T-helper 1 cell treated with Interleukin-12 subunit alpha and Interleukin-12 subunit beta and Interleukin-4 antibody, amounts not matched to agents 30 ng/mL and 1 ng/mL, for 36 hours (primary cell): ENCODE data around the gene NXNL1. TPM values are rescaled to one million over a fixed set of nuclear protein-coding genes. Genes with fewer than 3 reads are reported as not detected.
"Not testable (repeated sequence)": the region's sequence is repeated elsewhere in the genome, so short reads cannot be mapped to it uniquely, and the experiment has no call there.

Experiments
- intact Hi-C: fragments of 100-400 bp; cut with micrococcal nuclease; formaldehyde crosslinking; loops from one replicate; pipeline ENCODE4 v1.15.1; 2024
- total RNA-seq: library from RNA; stranded (reverse); gene quantifications from 2 replicates; pipeline ENCODE4 v1.2.3, GENCODE V29; 2022

The NXNL1 gene
- total RNA-seq, 1 donor from 2014 or later, result not detected

DNA sequence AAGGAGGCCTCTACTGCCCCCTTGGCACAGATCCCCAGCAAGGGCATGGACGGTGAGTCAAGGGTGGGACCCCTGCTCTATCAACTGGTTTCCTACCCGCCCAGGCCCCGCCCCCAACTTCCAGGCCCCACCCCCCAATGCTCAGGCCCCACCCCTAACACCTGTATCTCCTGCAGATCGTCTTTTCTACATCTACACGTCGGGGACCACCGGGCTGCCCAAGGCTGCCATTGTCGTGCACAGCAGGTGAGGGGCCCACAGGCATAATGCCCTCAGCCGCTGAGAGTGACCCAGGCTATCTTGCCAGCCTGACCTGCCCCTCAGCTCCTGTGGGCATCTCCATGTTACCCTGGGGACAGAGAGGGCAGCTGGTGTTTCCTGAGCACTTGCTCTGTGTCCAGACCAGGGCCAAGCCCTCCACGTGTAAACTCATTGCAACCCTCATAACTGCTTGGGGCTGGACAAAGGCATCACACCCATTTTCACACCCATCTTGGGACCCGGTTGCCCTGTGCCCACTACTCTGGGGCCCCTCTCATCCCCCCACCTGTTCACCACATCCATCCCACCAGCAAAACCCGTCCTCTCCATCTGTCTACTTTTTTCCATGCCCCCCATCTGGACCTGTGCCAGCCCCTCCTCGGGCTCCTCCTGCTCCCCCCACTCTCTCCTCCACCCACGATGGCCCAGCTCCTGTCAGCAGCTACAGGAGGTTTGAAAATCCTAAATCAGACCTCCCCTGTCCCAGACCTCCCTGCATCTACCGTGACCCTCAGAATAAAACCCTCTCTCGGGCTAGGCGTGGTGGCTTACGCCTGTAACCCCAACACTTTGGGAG lies 26.8 kb upstream of the NXNL1 start:
- intact Hi-C loops, result loop anchor here (2.0 kb wide), 1 partner anchor 17 kb away; the partner anchor contains the start of gene SLC27A1

GRCh38 chr19:17486545-17487240 lies 26.0 kb upstream of the NXNL1 start:
- intact Hi-C loops, result no loop called here

GRCh38 chr19:17484520-17485185 lies 23.9 kb upstream of the NXNL1 start:
- intact Hi-C loops, result no loop called here

DNA sequence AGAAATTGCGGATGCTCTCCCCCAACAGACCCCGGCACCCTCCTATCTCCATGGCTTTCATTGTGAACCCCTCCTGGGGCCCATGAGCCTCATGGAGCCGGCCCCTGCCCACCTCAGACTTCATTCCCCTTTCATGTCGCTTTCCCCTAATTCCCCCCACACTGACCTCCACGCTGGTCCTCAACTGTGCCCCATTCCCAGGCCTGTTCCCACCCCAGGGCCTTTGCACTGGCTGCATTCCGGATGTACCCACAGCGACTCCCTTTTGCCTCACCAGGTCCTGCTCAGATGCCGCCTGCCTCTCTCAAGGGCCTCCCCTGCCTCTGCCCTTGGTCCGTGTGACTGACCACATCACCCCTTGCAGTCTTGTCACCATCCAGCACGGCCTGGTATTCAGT lies 22.9 kb upstream of the NXNL1 start:
- intact Hi-C loops, result no loop called here

DNA sequence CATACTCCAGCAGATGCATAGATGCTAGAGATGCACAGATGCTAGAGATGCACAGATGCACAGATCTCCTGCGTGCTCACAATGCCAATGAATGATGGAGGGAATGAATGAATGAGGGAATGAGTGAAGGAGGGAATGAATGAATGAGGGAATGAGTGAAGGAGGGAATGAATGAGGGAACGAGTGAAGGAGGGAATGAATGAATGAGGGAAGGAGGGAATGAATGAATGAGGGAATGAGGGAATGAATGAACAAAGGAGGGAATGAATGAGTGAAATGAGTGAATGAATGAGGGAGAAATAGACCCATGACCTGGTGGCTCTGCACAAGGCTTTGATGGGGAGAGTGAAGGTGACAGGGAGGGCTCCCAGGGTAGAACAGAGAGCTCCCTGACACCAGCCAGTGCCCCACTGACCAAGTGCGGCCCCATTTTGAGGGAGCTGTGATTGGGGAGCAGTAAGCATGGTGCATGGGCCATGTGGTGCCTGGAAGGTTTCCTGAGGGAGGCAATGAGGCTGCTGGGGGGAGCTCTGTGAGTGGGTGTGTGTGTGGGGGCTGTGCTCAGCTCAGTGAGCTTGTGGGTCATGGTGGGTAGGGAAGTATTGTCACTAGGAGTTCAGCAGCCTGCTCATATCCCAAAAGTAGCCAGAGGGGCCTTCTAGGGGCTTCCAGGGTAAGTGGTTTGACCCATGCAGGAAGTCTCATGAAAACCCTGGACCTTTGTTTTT lies 22.3 kb upstream of the NXNL1 start:
- intact Hi-C loops, result no loop called here

GRCh38 chr19:17481986-17482385 lies 21.3 kb upstream of the NXNL1 start:
- intact Hi-C loops, result no loop called here

- intact Hi-C loops, result no loop called here
Measured at GRCh38 chr19:17479325-17479791, 18.6 kb upstream of the NXNL1 start.

DNA sequence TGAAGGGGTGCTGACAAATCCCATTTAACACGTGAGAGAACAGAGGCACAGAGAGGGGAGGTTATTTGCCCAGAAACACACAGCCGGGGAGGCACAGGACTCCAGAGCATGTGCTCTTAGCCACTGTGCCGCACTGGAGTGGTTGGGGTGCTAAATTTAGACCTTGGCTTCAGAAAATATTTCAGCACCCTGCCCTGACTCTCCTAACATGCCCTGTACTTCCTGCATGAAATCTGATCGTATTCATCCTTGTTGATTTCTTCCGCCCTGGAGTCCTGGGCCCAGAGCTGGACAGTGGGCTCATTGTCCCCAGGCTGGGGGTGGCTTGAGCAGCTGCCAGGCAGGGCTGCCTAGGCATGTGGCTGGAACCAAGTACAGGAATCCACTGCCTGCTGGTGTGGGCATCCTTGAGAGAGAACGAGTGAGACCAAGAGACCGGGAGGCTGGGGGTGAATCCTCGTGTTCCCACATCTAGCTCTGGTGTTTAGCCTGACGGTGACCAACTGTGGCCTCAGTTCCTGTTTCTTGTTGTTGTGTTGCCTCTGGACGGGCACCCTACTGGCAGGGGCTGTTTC lies 14.9 kb upstream of the NXNL1 start:
- intact Hi-C loops, result no loop called here

GRCh38 chr19:17475011-17475540 lies 14.3 kb upstream of the NXNL1 start:
- intact Hi-C loops, result not testable (repeated sequence)

DNA sequence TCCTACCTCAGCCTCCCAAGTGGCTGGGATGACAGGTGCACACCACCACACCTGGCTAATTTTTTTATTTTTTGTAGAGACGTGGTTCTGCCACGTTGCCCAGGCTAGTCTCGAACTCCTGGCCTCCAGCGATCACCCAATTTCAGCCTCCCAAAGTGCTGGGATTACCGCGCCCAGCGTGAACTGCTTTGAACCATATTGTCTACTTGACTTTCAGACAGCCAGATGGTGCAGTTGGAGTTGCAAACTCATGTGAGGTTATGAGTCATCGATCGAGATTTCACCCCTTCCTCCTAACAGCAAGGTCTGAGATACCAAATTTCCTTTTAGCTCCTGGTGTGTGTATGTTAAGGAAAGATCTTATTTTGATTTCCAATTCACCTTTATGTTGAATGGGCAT lies 12.3 kb upstream of the NXNL1 start:
- intact Hi-C loops, result loop anchor here (5.0 kb wide), 1 partner anchor 384 kb away; the partner anchor contains the start of gene RPL18A

GRCh38 chr19:17471410-17472125 lies 10.8 kb upstream of the NXNL1 start:
- intact Hi-C loops, result loop anchor here (2.0 to 5.0 kb wide), 2 partner anchors 17 to 386 kb away; partner anchors contain the start of gene RPL18A

DNA sequence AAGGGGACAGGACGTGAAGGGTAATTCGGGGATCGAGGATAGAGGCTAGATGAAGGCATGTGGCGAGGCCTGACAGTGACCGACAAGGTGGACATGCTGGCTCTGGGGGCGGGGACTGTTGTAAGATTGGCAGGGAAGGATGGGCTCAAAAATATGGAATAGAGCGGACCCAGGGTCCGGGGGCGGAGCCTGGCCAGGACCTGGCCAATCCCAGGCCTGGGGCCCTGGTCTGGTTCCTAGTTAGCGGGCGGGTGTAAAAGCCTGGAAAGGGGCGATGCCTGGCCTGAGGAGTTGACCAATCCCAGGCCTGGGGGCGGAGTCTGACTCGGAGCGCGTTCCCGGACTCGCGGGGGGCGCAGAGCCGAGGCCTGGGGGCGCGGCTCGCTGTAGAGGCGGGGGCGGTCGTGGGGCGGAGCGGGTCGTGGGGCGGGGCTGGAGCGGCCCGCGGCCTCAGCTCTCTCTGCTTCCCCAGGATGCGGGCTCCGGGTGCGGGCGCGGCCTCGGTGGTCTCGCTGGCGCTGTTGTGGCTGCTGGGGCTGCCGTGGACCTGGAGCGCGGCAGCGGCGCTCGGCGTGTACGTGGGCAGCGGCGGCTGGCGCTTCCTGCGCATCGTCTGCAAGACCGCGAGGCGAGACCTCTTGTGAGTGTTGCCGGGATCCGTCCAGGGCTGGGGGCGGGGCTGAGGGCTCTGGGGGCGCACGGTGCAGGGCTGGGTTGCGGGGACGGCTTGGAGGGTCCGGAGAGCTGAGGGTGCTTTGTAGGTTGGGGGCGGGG lies 9.5 kb upstream of the NXNL1 start, which contains the start of gene SLC27A1:
Gene SLC27A1, plus strand, starts transcription at position 457 of the 774 bp plus-strand sequence. Its CDS starts 17 bp downstream, at position 474.
- intact Hi-C loops, result loop anchor here (1.0 to 5.0 kb wide), 9 partner anchors 19 to 387 kb away; partner anchors contain the start of genes COLGALT1, DDA1, GTPBP3 and PGLS

DNA sequence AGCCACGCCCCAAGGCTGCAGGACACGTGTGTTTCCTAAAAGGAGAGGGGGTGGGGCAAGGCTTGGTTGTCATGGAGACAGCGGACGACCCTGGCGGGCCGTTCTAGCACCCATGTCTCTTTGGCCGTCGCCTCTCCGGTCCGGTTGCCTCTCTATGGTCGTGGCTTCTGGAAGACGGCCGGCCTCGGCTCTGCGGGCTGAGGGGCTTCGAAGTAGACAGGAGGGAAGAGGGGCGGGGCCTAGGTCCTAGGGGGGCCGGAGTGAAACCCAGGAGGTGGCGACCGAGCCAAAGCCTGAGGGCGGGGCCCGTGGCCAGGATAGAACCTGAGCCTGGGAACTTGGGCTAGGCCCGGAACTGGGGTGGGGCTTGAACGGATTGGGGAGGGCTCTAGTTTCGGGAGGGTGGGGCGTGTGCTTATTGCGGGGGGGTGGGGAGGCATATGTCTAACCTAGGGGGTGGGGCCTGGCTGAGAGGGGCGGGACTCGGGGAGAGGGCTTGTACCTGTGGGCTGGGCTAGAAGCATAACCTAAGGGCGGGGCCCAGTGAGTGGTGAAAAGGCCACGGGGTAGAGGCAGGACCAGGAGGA lies 8.8 kb upstream of the NXNL1 start:
- intact Hi-C loops, result loop anchor here (1.0 to 5.0 kb wide), 13 partner anchors 19 to 388 kb away; partner anchors contain the start of genes BABAM1, COLGALT1, DDA1 and GTPBP3

DNA sequence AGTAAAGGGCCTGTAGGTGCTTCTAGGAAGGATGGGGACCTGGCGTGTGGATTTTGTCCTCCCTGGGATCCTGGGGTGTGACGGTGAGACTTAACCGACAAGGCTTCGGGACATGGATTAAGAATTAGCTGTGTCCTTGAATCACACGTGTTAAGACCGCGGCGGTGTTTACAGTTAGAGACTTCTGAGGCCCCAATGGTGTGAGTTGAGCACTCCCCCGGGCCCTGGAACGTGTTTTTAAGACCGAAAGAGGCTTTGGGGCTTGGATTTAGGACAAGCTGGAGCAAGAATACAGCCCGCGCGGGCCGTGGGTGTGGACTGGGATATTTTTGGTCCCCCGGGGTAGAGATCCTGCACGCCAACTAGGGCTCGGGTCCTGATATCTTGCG lies 8.4 kb upstream of the NXNL1 start:
- intact Hi-C loops, result loop anchor here (1.0 to 2.0 kb wide), 4 partner anchors 28 to 202 kb away; partner anchors contain the start of gene BABAM1

DNA sequence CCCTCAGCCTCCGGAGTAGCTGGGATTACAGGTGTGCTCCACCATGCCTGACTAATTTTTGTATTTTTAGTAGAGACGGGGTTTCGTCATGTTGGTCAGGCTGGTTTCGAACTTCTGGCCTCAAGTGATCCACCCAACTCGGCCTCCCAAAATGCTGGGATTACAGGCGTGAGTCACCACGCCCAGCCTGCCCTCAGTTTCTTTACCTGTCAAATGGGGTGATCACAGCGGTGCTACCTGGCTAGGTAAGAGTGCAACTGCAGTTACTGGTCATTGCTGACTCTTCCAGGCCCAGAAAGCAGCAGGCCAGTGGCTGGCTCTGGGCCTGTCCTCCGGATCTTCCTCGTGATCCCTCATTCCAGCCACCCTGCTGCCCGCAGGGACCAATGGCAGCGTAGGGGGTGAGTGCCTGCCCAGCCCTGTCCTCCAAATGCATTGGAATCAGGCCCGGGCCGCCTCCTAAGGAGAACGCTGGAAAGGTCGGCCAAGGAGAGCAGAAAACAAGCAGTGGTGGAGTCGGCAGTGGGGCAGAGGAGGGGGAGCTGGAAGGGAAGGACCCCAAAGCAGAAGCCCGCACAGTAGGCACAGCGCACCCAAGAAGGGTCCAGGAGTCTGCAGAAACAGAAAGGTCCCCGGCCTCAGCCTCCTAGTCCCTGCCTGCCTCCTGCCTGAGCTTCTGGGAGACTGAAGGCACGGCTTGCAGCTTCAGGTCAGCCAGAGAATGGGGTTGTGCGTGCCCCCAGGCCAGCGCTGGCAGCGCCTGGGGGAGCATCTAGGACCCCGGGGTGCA lies 7.8 kb upstream of the NXNL1 start:
- intact Hi-C loops, result loop anchor here (1.0 to 2.0 kb wide), 4 partner anchors 28 to 201 kb away; partner anchors contain the start of gene BABAM1

DNA sequence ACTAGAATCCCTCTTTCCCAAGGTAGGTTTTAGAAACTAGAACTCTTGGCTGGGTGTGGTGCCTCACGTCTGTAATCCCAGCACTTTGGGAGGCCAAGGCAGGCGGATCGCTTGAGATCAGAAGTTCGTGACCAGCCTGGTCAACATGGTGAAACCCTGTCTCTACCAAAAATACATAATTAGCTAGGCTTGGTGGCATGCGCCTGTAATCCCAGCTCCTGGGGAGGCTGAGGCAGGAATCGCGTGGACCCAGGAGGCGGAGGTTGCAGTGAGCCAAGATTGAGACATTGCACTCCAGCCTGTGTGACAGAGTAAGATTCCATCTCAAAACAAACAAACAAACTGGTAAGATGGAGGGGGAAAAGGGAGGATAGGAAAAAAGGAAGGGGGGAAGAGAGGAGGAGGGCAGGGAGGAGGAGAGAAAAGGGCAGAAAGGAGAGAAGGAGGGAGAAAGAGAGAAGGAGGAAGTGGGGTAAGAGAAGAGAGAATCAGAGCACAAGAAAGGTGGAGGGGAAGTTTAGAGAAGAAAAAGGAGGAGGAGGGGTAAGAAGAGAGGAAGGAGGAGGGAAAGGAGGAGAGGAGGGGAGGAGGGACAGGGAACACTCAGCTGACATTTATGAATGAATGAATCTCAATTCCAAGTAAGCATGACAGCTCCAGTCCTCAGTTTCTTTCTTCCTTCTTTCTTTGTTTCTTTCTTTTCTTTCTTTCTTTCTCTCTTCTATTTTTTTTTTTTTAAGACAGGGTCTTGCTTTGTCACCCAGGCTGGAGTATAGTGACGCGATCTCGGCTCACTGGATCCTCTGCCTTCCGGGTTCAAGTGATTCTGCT lies 7.0 kb upstream of the NXNL1 start:
- intact Hi-C loops, result loop anchor here (2.0 kb wide), 1 partner anchor 29 kb away; no protein-coding TSS in a partner anchor
